ENCODE results near the gene VPS35. TPM values are rescaled to one million over a fixed set of nuclear protein-coding genes. Genes with fewer than 3 reads are reported as not detected.

VPS35 gene
- total and polyA plus RNA-seq, 2 of the 13 experiments (the other 11 are each of a cell fraction or from before 2014, with no cell fraction given): 30.7 to 136 TPM

- no peak; the same call in 1 of the 2 replicates for TF ChIP-seq CREB3 (CRISPR knock-in tag; IDR thresholded peaks at IDR 0.05)
- TF ChIP-seq ZNF678 (CRISPR knock-in tag; IDR thresholded peaks at IDR 0.05): 0 out of 2 replicates have a peak, but pooled peaks have one; percentile 45
- TF ChIP-seq KMT2A (CRISPR knock-in tag; IDR thresholded peaks at IDR 0.05): peak; percentile 97
- TF ChIP-seq TERF1 (CRISPR knock-in tag; IDR thresholded peaks at IDR 0.05): 0 out of 2 replicates have a peak, but pooled peaks have one; percentile 30
- TF ChIP-seq ZNF18 (CRISPR knock-in tag; IDR thresholded peaks at IDR 0.05; ENCODE audit: insufficient replicate concordance): no peak
- TF ChIP-seq RFX3 (CRISPR knock-in tag; IDR thresholded peaks at IDR 0.05): no peak
- no peak for TF ChIP-seq PHF21A (CRISPR knock-in tag; IDR thresholded peaks at IDR 0.05)
- TF ChIP-seq HBP1 (CRISPR knock-in tag; IDR thresholded peaks at IDR 0.05; ENCODE audit: low read depth): peak; percentile 99
- TF ChIP-seq ZNF619 (CRISPR knock-in tag; IDR thresholded peaks at IDR 0.05): peak; percentile 71; the same call in 1 of the 2 replicates
- peak; percentile 74 for TF ChIP-seq ZNF543 (CRISPR knock-in tag; IDR thresholded peaks at IDR 0.05)
- peak; percentile 91; the same call in 1 of the 2 replicates for TF ChIP-seq FOXK1 (CRISPR knock-in tag; IDR thresholded peaks at IDR 0.05; ENCODE audit: borderline replicate concordance, low read depth)
- TF ChIP-seq IRF9 (CRISPR knock-in tag; IDR thresholded peaks at IDR 0.05; ENCODE audit: borderline replicate concordance): peak; percentile 84; the same call in 1 of the 2 replicates
- TF ChIP-seq ERF (CRISPR knock-in tag; IDR thresholded peaks at IDR 0.05): peak; percentile 54; the same call in 1 of the 2 replicates
- TF ChIP-seq E2F2 (CRISPR knock-in tag; IDR thresholded peaks at IDR 0.05; ENCODE audit: borderline replicate concordance): no peak; the same call in 1 of the 2 replicates
- TF ChIP-seq NCOR1 (IDR thresholded peaks at IDR 0.05; ENCODE audit: borderline replicate concordance, low read length): peak; percentile 47; the same call in 1 of the 2 replicates
- peak; percentile 87; the same call in 1 of the 2 replicates for TF ChIP-seq ZNF704 (CRISPR knock-in tag; IDR thresholded peaks at IDR 0.05; ENCODE audit: borderline replicate concordance)
- TF ChIP-seq THAP7 (CRISPR knock-in tag; IDR thresholded peaks at IDR 0.05): no peak
Measured at GRCh38 chr16:46621006-46621933, 67.7 kb downstream of the VPS35 start, which contains the start of gene SHCBP1 (continued).
